HCT116 (cell line): ENCODE results near the gene CTIF. TPM values are rescaled to one million over a fixed set of nuclear protein-coding genes. Genes with fewer than 3 reads are reported as not detected.

Experiments used
- ATAC-seq: fragments of 200-7000 bp; cut with Tn5 transposase; 2 replicates; pipeline ENCODE4 v1.9.1; 2020; ENCODE audit warnings: mild to moderate bottlenecking, moderate library complexity
- BruUV-seq: library from RNA; stranded (reverse); fragments of 400-500 nt; replicated peaks from 2 replicates; lab custom pipeline; 2021; lab: Mats Ljungman, UMichigan
- CTCF ChIA-PET: fragments of 300-600 bp; sonication (Branson Sonifier 250); formaldehyde crosslinking; loops from one replicate; lab custom pipeline; 2021; ENCODE audit warnings: antibody characterized with exemption; lab: Charles Lee
- POLR2A ChIA-PET: fragments of 300-600, 350-600 bp; sonication (Branson Sonifier 250); formaldehyde crosslinking; loops from one replicate; lab custom pipeline; 2021; ENCODE audit warnings: antibody characterized with exemption; lab: Charles Lee
- RAD21 ChIA-PET, 2 experiments: fragments of 300-600 bp; sonication (Branson Sonifier 250); formaldehyde crosslinking; loops; one replicate each; lab custom pipeline; 2023; ENCODE audit warnings: low total read pairs in 2 of 2; ENCODE audit not compliant: uncharacterized antibody in 2 of 2, unreplicated experiment in 2 of 2, low non-redundant PET in 1 of 2; lab: Charles Lee
- DNase-seq: peaks from one replicate; pipeline ENCODE4 v3.0.0-alpha.2; 2010; ENCODE audit warnings: low read depth, low spot score
- H2AFZ ChIP-seq: fragments of 200-600 bp; shearing (Covaris generic), sonication (generic); 2 replicates; pipeline ENCODE4 v1.6.1; 2017; ENCODE audit warnings: low read depth, mixed run types, mixed read lengths, antibody characterized with exemption, low read length; ENCODE audit not compliant: poor library complexity, severe bottlenecking
- H3K27ac ChIP-seq: 2 replicates; pipeline ENCODE4 v1.5.1; 2012; ENCODE audit warnings: low read depth, low read length
- H3K27me3 ChIP-seq: fragments of 200-600 bp; sonication (generic); 2 replicates; pipeline ENCODE4 v1.6.1; 2016; ENCODE audit warnings: mixed run types, low read length, mixed read lengths; ENCODE audit not compliant: insufficient read depth
- H3K36me3 ChIP-seq, 2 experiments: fragments of 200-500 bp in 1 of 2; fragments of 200-600 bp in 1 of 2; sonication (Bioruptor generic) in 1 of 2; sonication (generic) in 1 of 2; 2 replicates each; pipeline versions ENCODE4 v1.5.1 to v1.6.1; 2014 to 2016; ENCODE audit warnings: low read length in 2 of 2, inconsistent platforms in 1 of 2, mixed read lengths in 1 of 2, mixed run types in 1 of 2; ENCODE audit not compliant: insufficient read depth in 2 of 2, control insufficient read depth in 1 of 2
- H3K4me1 ChIP-seq, 2 experiments: fragments of 200-600 bp in 1 of 2; sonication (generic) in 1 of 2; 2 replicates each; pipeline versions ENCODE4 v1.5.1 to v1.6.1; 2012 to 2017; ENCODE audit warnings: low read length in 2 of 2, inconsistent platforms in 1 of 2, mild to moderate bottlenecking in 1 of 2, mixed read lengths in 1 of 2, mixed run types in 1 of 2, moderate library complexity in 1 of 2; ENCODE audit not compliant: insufficient read depth in 2 of 2, control insufficient read depth in 1 of 2
- H3K4me2 ChIP-seq: fragments of 200-600 bp; sonication (generic); 2 replicates; pipeline ENCODE4 v1.6.1; 2017; ENCODE audit warnings: mixed run types, low read length, mixed read lengths
- H3K4me3 ChIP-seq, 2 experiments: fragments of 200-600 bp in 1 of 2; sonication (generic) in 1 of 2; replicated peaks in 1 of 2; 2 replicates each; pipeline ENCODE4 v1.5.1; 2011 to 2016; ENCODE audit warnings: low read length in 2 of 2, control low read depth in 1 of 2, low read depth in 1 of 2, mild to moderate bottlenecking in 1 of 2, mixed read lengths in 1 of 2, mixed run types in 1 of 2
- H3K79me2 ChIP-seq: fragments of 200-600 bp; sonication (generic); 2 replicates; pipeline ENCODE4 v1.6.1; 2017; ENCODE audit warnings: mild to moderate bottlenecking, mixed run types, low read length, moderate library complexity, mixed read lengths; ENCODE audit not compliant: insufficient read depth
- H3K9ac ChIP-seq: fragments of 200-600 bp; sonication (generic); 2 replicates; pipeline ENCODE4 v1.6.1; 2016; ENCODE audit warnings: low read length, mixed read lengths
- H3K9me2 ChIP-seq: fragments of 200-600 bp; sonication (generic), shearing (Covaris generic); 2 replicates; pipeline ENCODE4 v1.6.1; 2017; ENCODE audit warnings: mixed run types, mild to moderate bottlenecking, moderate library complexity; ENCODE audit not compliant: insufficient read depth
- H3K9me3 ChIP-seq, 2 experiments: fragments of 200-500 bp in 1 of 2; fragments of 200-600 bp in 1 of 2; sonication (Bioruptor generic) in 1 of 2; sonication (generic) in 1 of 2; 2 replicates each; pipeline ENCODE4 v1.6.1; 2014 to 2017; ENCODE audit warnings: low read length in 2 of 2, mixed read lengths in 2 of 2, inconsistent platforms in 1 of 2, low read depth in 1 of 2, mild to moderate bottlenecking in 1 of 2, mixed run types in 1 of 2, moderate library complexity in 1 of 2; ENCODE audit not compliant: control insufficient read depth in 1 of 2, insufficient read depth in 1 of 2
- H4K20me1 ChIP-seq: fragments of 200-600 bp; sonication (generic), shearing (Covaris generic); 2 replicates; pipeline ENCODE4 v1.6.1; 2017; ENCODE audit warnings: mixed run types, mild to moderate bottlenecking, moderate library complexity; ENCODE audit not compliant: insufficient read depth
- EZH2phosphoT487 ChIP-seq: fragments of 200-600 bp; IDR thresholded peaks from 2 replicates; pipeline ENCODE4 v1.6.1; 2018; ENCODE audit warnings: antibody characterized with exemption, borderline replicate concordance
- SIN3A ChIP-seq: IDR thresholded peaks from 2 replicates; pipeline ENCODE4 v1.6.1; 2012; ENCODE audit warnings: low read depth
- SRF ChIP-seq: IDR thresholded peaks from 2 replicates; pipeline ENCODE4 v1.6.1; 2012; ENCODE audit warnings: low read depth
- TCF7L2 ChIP-seq: IDR thresholded peaks from 2 replicates; pipeline ENCODE4 v1.7.0; 2011; ENCODE audit warnings: borderline replicate concordance, inconsistent platforms; ENCODE audit not compliant: insufficient read depth, insufficient read length; ENCODE audit errors: extremely low read depth
- YY1 ChIP-seq: IDR thresholded peaks from 2 replicates; pipeline ENCODE4 v1.6.1; 2011; ENCODE audit warnings: low read length, low read depth, moderate library complexity, mild to moderate bottlenecking; ENCODE audit not compliant: insufficient replicate concordance; ENCODE audit errors: extremely low read depth
- intact Hi-C: fragments of 100-400 bp; cut with micrococcal nuclease; formaldehyde crosslinking; loops from 2 replicates; pipeline ENCODE4 v1.10.0; 2022
- total RNA-seq: library from RNA; stranded (reverse); gene quantifications from one replicate; pipeline ENCODE4 v1.2.1, GENCODE V29; 2021; ENCODE audit not compliant: unreplicated experiment
- TF ChIP-seq, protein P1 (sequence below): IDR thresholded peaks from 2 replicates; pipeline ENCODE4 v1.6.1; 2012; ENCODE audit warnings: low read depth
- TF ChIP-seq, protein P2 (sequence below), 3 experiments: fragments of 200-600 bp in 1 of 3; sonication (generic) in 1 of 3; IDR thresholded peaks in 2 of 3; conservative IDR thresholded peaks in 1 of 3; 2 replicates each; pipeline ENCODE4 v1.5.1; 2012 to 2017; ENCODE audit warnings: low read depth in 2 of 3, low read length in 2 of 3, antibody characterized with exemption in 1 of 3, borderline replicate concordance in 1 of 3, control low read depth in 1 of 3, mild to moderate bottlenecking in 1 of 3, mixed read lengths in 1 of 3, mixed run types in 1 of 3, moderate library complexity in 1 of 3; ENCODE audit not compliant: insufficient read depth in 1 of 3
- TF ChIP-seq, protein P3 (sequence below): IDR thresholded peaks from 2 replicates; pipeline ENCODE4 v1.6.1; 2012
- TF ChIP-seq, protein P4 (sequence below): IDR thresholded peaks from 2 replicates; pipeline ENCODE4 v1.6.1; 2011; ENCODE audit warnings: mild to moderate bottlenecking, low read length, moderate library complexity; ENCODE audit not compliant: insufficient replicate concordance; ENCODE audit errors: extremely low read depth

CTIF gene
- total RNA-seq, 1 experiment from 2014 or later = 19.7 TPM

DNA sequence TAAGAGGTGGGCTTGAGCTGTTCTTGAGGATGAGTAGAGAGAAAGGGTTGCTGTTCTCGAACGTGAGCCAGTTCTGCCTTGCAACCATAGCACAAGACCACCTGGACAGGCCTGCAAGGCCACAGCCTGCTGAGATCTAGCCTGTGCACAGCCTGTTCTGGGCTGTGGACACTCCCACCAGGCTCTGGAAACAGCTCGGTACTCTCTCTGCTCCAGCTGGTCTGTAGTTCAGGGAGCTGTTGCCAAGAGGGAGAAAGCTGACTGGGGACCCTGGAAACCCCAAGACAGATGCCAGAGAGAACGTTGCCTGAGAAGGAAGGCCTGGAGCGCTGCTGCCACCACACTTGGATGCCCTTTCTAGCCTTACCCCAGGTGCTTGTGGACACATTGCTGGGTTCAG, 69.8 kb downstream of the CTIF start (continued):
- TF ChIP-seq, protein P1, sequence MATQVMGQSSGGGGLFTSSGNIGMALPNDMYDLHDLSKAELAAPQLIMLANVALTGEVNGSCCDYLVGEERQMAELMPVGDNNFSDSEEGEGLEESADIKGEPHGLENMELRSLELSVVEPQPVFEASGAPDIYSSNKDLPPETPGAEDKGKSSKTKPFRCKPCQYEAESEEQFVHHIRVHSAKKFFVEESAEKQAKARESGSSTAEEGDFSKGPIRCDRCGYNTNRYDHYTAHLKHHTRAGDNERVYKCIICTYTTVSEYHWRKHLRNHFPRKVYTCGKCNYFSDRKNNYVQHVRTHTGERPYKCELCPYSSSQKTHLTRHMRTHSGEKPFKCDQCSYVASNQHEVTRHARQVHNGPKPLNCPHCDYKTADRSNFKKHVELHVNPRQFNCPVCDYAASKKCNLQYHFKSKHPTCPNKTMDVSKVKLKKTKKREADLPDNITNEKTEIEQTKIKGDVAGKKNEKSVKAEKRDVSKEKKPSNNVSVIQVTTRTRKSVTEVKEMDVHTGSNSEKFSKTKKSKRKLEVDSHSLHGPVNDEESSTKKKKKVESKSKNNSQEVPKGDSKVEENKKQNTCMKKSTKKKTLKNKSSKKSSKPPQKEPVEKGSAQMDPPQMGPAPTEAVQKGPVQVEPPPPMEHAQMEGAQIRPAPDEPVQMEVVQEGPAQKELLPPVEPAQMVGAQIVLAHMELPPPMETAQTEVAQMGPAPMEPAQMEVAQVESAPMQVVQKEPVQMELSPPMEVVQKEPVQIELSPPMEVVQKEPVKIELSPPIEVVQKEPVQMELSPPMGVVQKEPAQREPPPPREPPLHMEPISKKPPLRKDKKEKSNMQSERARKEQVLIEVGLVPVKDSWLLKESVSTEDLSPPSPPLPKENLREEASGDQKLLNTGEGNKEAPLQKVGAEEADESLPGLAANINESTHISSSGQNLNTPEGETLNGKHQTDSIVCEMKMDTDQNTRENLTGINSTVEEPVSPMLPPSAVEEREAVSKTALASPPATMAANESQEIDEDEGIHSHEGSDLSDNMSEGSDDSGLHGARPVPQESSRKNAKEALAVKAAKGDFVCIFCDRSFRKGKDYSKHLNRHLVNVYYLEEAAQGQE = no peak
- no peak for TF ChIP-seq SRF
- TF ChIP-seq YY1 = no peak
- TF ChIP-seq, protein P2, sequence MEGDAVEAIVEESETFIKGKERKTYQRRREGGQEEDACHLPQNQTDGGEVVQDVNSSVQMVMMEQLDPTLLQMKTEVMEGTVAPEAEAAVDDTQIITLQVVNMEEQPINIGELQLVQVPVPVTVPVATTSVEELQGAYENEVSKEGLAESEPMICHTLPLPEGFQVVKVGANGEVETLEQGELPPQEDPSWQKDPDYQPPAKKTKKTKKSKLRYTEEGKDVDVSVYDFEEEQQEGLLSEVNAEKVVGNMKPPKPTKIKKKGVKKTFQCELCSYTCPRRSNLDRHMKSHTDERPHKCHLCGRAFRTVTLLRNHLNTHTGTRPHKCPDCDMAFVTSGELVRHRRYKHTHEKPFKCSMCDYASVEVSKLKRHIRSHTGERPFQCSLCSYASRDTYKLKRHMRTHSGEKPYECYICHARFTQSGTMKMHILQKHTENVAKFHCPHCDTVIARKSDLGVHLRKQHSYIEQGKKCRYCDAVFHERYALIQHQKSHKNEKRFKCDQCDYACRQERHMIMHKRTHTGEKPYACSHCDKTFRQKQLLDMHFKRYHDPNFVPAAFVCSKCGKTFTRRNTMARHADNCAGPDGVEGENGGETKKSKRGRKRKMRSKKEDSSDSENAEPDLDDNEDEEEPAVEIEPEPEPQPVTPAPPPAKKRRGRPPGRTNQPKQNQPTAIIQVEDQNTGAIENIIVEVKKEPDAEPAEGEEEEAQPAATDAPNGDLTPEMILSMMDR (IDR thresholded peaks at IDR 0.05 in 2 of 3, conservative IDR thresholded peaks at IDR 0.05 in 1 of 3; ENCODE audit: borderline replicate concordance in 1 of 3, insufficient read depth in 1 of 3, low read depth in 2 of 3, low read length in 2 of 3) = no peak
- TF ChIP-seq, protein P3, sequence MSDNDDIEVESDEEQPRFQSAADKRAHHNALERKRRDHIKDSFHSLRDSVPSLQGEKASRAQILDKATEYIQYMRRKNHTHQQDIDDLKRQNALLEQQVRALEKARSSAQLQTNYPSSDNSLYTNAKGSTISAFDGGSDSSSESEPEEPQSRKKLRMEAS = no peak

- Histone ChIP-seq H3K27me3 (no peaks in the 10 kb centered on the region), H3K27ac (no peak overlapping the region), H3K9me3 (no peaks in the 10 kb centered on the region), H3K4me2 (no peak overlapping the region), H3K36me3 (no peaks in the 10 kb centered on the region), H2AFZ (no peak overlapping the region), H3K9me2 (no peaks in the 10 kb centered on the region), H3K4me1 (no peaks in the 10 kb centered on the region; a peak in 1 of 4 replicates), H3K4me3 (no peak overlapping the region), H3K9ac (no peak overlapping the region), H3K79me2 (no peaks in the 10 kb centered on the region), H4K20me1 (no peaks in the 10 kb centered on the region)
- RAD21 ChIA-PET = interaction anchor here in 1 of 2 experiments (0.7 kb wide), 1 partner anchor 88 kb away, joined by 8 read pairs; no protein-coding TSS in a partner anchor
- ATAC-seq (no peak), DNase-seq (no peak)
- intact Hi-C loops = no loop called here
- POLR2A ChIA-PET = no interaction called here
- no TSS peak for BruUV-seq
- TF ChIP-seq, protein P4, sequence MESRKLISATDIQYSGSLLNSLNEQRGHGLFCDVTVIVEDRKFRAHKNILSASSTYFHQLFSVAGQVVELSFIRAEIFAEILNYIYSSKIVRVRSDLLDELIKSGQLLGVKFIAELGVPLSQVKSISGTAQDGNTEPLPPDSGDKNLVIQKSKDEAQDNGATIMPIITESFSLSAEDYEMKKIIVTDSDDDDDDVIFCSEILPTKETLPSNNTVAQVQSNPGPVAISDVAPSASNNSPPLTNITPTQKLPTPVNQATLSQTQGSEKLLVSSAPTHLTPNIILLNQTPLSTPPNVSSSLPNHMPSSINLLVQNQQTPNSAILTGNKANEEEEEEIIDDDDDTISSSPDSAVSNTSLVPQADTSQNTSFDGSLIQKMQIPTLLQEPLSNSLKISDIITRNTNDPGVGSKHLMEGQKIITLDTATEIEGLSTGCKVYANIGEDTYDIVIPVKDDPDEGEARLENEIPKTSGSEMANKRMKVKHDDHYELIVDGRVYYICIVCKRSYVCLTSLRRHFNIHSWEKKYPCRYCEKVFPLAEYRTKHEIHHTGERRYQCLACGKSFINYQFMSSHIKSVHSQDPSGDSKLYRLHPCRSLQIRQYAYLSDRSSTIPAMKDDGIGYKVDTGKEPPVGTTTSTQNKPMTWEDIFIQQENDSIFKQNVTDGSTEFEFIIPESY = no peak
- no peak for TF ChIP-seq EZH2phosphoT487
- TF ChIP-seq SIN3A = no peak
- TF ChIP-seq TCF7L2 = no peak
- TF ChIP-seq, protein P3 = no peak
- CTCF ChIA-PET = no interaction called here
Observed at GRCh38 chr18:48609114-48609513, 70.3 kb downstream of the CTIF start.
